ENCODE data around the gene MROH8.

MROH8 gene

DNA sequence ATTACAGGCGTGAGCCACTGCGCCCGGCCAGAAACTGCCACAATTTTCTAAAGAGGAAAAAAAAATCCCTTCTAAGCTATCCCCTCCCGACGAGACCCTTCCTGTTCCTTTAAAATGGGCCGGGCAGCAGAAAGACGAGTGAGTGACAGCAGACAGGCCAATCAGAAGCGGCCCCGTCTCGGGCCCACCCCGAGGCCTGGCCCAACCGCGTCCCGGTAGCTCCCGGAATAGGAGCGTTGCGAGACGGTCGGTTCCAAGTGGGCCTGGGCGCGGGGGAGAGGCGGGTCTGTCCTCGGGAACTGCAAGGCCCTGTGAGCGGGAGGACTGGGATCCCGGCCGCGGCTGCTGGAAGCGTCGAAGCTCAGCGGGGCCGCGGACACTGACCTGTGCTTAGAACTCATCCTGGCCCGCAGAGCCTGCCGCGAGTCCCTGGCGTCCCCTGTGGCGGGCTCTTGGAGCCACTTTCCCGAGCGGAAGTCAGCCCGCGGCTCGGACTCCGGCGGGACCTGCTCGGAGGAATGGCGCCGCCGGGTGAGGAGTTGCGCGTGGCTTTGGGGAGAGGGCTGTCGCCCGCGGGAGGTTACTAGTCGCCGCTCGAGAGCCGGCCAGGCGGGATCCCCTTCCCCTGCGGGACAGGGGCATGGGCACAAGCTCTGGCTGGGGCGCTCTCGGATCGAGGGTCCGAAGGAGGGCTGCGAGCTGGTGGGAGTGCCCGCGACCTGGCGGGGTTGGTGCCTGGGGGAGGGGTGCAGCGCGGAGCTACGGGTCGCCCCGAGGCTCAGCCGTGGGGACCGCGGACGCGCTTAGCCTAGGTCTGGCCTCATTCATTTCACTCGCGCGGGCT lies at the start of gene MROH8, which contains the start of gene RPN2:
Gene MROH8, minus strand, starts transcription at position 710 of the 844 bp plus-strand sequence.
Gene RPN2, plus strand, starts transcription at position 492 of the 844 bp plus-strand sequence. Its CDS starts 27 bp downstream, at position 519.
- DNase-seq (ENCODE audit: low read depth in 1 of 2, low spot score in 1 of 2): peak; percentile 90 to 92

DNA sequence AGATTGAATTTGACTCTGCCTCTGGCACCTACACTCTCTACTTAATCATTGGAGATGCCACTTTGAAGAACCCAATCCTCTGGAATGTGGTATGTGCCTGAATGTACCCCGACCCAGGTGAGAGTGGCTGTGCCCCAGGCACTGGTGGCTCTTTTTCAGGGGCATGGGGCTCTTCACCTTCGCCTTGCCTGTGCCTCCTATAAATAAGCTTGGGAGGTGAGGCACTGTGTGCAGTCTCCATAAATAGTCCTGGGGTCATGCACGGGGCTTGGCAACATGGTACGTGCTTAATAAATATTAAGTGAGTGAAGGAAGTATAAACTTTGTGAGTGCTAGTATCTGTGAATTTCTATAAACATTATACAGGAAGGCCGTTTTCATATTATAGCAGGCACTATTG lies 49.3 kb upstream of the MROH8 start:
- DNase-seq (ENCODE audit: low read depth in 1 of 2, low spot score in 1 of 2): no peak

DNA sequence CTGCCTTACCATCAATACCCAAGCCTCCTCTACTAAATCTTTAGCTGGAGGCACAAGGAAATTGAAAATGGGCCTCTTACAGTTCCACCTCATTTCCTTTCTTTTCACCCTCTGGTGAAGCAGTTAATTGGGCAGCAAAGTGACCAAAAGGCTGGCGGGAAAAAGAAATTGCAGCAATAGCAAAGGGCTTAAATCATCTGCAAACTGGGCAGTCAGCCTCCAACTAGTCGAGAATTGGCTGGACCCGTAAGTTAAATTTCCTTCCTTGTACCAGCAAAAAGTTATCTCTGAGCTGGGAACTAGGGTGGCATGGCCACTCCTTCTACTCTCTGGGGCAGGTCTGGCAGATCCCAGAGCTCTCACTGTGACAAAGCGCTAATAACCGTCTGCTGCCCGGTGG lies 48.7 kb upstream of the MROH8 start:
- DNase-seq (ENCODE audit: low read depth in 1 of 2, low spot score in 1 of 2): no peak

DNA sequence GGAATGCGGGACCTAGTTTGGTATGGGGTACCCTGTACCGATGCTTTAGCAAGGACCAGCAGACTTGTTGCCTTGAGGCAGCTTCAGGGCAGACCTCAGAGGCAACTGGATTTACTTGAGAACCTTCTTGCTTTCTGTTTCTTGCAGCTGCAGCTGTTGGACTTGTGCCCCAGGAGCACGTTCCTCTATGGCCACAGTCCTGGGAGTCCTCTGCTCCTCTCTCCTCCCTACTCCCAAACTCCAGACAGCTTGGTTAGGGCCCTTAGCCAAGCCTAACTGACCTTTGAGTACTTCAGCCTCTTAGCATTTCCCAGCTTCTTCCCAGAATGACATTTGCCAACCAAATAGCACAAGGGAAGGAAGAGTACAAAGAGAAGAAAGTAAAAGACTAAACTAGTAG lies 47.5 kb upstream of the MROH8 start:
- no peak for DNase-seq (ENCODE audit: low read depth in 1 of 2, low spot score in 1 of 2)

DNA sequence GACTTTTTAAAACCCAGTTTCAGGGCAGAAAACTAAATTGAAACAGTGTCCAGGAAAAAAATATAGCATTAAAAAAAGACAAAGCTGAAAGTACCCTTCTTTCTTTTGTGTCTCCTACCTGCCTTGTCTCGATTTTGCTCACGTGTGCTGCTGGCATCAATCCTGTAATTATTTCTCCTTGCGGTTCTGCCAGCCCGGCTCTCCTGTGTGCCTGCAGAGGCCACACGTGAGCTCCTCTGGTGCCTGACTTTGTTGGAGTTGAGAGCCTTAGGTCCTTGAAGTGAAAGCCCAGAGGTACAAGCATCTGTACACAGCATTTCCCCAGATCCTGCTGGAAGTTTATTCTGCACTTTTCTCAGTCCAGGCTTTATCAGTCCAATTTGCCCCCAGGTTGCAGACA lies 45.8 kb upstream of the MROH8 start:
- no peak for DNase-seq (ENCODE audit: low read depth in 1 of 2, low spot score in 1 of 2)

DNA sequence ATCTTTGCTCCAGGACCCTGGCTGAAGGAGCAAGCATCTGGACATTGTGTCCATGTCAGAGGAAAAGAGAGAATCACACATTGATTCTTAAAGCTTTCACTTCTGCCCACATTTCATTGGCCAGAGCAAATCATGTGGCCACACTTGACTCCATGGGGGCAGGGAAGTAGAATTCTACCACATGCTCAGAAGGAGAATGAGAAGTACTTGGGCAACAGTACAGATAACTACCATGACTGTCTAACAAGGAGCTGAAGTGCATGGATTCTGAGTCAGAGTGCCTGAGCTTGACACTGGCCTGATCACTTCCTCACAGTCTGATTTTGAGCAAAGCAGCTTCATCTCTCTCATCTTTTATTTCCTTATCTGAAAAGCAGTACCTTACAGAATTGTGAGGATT lies 43.7 kb upstream of the MROH8 start:
- DNase-seq (ENCODE audit: low read depth in 1 of 2, low spot score in 1 of 2): no peak

DNA sequence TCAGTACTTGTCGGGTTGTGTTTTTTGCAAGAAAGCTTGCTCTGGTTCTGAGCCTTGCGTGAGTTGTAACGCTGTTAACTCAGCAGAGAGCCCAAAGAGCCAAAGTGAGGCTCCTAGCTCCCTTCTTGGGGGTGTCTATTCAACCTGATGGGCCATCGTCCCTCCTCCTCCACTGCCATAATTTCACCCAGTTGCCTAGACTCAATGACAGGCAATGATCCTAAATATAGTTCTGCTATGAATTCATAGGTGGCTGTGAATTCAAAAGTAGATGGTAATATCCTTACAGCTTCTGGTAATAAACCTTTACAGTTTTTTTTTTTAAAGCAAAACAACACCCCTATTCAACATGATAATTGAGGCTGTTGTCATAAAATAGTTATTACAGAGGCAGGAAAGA lies 42.7 kb upstream of the MROH8 start:
- no peak for DNase-seq (ENCODE audit: low read depth in 1 of 2, low spot score in 1 of 2)

DNA sequence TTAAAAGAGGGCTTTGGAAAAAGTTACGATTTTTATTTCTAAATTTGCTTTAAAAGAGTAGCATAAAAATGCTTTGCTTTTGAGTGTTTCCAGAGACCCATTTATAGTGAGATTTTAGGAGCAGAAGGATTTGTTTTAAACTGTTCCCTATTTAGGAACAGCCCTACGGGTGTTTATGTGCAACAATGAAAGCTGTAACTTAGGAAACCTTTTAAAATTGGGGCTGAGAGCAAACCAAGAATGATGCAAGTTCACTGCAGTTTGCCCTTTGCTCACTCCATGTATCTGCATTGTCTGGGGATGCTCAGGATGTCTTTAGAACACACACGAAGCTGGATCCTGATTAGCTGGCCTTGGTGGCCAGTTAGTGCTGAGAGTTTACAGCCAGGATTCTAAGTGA lies 41.4 kb upstream of the MROH8 start:
- DNase-seq (ENCODE audit: low read depth in 1 of 2, low spot score in 1 of 2): no peak

DNA sequence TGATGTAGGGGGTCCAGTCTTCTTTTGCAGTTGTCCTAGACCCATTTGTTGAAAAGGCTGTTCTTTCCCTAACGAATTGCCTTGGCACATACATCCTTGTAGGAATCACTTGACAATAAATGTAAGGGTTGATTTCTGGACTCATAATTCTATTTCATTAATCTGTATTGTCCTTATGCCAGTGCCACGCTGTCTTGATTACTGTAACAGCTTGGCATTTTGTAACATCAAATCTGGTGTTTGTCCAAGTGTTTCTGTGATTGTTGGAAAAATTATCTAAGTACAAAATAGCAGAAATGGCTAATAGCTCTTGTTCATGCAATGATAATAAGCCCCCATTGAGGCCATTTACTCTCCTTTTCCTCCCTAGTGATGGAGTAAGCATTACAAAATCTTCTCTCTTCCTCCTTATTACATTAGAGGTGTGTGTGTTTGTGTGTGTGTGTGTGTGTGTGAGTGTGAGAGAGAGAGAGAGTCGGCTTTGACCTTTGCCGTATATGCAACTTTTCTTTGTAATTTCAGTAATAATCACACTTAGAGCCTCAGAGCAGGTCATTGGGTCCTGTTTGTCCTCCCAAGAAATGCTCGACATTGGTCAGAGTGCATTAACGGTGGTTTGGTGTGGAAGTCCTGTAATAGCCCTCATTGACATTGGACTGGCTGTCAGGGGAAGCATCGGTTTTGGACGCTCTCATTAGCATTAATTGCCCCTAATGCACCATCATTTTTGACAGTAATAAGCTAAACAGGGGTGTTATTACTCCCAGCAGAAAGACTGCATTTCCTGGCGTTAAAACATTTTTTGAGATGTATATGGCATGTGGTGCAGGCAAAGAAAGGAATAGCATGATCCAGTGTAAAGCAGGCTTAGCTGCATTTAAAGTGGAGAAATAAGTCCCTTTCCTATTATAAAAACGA lies 40.7 kb upstream of the MROH8 start:
- no peak for DNase-seq (ENCODE audit: low read depth in 1 of 2, low spot score in 1 of 2)

DNA sequence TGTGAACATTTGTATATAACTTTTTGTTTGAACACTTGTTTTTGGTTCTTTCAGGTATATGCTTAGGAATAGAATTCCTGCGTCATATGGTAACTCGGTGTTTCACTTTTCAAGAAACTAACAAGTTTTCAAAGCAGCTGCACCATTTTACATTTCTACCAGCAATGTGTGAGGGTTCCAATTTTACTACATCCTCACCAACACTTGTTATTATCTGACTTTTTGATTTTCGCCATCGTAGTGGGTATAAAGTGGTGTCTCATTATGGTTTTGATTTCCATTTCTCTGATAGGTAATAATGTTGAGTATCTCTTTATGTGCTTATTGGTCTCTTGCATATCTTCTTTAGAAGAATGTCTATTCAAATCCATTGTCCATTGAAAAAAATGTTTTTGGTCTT lies 39.6 kb upstream of the MROH8 start:
- no peak for DNase-seq (ENCODE audit: low read depth in 1 of 2, low spot score in 1 of 2)

DNA sequence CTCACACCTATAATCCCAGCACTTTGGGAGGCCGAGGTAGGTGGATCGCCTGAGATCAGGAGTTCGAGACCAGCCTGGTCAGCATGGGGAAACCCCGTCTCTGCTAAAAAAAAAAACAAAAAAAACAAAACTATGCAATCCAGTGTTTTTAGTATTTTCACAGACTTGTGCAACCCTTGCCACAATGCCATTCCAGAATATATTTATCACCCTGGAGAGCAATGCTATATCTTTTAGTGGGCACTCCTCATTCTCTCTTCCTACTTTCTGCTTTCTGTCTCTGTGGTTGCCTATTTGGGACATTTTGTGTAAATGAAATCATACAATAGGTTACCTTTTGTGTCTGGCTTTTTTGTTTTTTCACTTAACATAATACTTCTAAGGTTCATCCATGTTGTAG lies 39.1 kb upstream of the MROH8 start:
- DNase-seq (ENCODE audit: low read depth in 1 of 2, low spot score in 1 of 2): no peak

DNA sequence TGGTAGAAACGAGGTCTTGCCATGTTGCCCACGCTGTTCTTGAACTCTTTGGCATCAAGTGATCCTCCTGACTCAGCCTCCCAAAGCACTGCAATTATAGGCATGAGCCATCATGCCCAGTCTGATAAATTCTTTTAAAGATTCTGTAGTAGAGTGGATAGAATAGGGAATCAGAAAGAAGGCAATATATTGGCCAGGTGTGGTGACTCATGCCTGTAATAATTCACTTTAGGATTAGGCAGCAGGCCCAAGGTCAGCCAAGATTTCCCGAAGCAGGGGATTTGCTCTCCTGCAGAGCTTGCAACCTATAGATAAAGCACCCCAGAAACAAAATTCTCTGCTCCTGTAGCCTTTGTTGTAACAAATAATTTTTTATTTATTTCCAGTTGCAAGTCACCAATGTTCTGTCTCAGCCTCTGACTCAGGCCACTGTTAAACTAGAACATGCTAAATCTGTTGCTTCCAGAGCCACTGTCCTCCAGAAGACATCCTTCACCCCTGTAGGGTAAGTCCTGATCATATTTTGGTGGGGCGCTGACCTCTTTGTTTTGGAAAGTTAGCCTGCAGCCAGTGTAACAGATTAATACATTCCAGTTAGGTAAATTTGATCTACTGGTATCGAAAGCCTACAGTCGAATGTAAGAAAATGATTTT lies 30.4 kb upstream of the MROH8 start:
- DNase-seq (ENCODE audit: low read depth in 1 of 2, low spot score in 1 of 2): no peak

DNA sequence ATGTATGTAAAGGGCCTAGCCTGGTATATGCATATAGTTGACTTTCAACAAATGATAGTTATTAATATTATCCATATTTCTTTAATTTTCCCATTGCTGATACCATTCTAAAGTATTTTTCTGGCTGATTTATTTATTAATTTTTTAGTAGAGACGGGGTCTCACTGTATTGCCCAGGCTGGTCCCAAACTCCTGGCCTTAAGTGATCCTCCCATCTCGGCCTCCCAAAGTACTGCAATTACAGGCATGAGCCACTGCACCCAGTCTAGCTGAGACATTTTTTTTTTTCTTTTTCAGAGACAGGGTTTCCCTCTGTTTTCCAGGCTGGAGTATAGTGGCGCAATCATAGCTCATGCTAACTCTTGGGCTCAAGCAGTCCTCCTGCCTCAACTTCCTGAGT lies 29.8 kb upstream of the MROH8 start:
- DNase-seq (ENCODE audit: low read depth in 1 of 2, low spot score in 1 of 2): no peak

DNA sequence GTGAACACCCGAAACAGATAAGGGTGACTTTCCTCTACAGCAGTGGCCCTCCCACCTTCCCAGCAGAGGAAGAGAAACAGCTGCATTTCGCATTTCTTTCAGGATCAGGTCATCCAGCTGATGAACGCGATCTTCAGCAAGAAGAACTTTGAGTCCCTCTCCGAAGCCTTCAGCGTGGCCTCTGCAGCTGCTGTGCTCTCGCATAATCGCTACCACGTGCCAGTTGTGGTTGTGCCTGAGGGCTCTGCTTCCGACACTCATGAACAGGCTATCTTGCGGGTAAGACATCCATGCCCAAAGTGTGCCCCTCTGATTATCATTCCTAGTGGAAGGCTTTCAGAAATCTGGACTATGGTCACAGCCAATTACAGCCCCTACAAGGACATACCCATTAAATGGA lies 27.8 kb upstream of the MROH8 start:
- no peak for DNase-seq (ENCODE audit: low read depth in 1 of 2, low spot score in 1 of 2)

DNA sequence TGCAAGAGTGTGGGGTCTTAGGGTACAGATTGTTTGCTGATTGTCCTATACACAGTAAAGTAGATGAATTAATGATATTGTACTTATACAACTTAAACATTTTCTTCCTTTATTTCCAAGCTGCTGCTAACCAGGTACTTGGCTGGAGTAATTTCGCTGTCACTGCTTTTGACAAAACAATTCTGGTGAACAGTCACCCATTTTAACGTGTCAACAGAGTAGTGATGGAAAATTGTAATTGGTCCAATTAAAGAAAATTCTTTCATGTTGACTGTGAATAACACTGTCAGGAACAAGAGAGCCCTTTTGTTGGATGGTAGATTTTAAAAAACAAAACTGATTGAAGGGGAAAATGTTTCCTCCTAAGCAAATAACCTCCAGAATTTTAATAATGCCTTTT lies 26.4 kb upstream of the MROH8 start:
- DNase-seq (ENCODE audit: low read depth in 1 of 2, low spot score in 1 of 2): no peak

DNA sequence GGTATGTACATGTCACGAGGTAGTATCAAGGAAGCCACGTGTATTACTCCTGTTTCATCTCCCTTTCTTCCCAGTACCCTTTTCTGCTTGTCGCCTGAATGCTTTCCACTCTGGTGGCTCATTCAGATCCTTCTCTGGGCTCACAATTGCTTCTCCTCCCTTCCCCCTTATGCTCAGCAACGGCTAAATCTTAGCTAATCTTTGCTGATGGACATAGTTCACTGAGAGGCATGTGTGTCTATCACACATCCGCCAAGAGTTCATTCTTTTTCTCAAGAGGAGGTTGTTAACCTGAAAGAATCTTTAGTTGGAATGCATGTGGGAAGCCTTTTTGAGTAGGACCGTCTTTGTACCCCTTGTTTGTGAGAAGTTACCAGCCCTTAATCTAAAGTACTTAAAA lies 25.8 kb upstream of the MROH8 start:
- no peak for DNase-seq (ENCODE audit: low read depth in 1 of 2, low spot score in 1 of 2)

DNA sequence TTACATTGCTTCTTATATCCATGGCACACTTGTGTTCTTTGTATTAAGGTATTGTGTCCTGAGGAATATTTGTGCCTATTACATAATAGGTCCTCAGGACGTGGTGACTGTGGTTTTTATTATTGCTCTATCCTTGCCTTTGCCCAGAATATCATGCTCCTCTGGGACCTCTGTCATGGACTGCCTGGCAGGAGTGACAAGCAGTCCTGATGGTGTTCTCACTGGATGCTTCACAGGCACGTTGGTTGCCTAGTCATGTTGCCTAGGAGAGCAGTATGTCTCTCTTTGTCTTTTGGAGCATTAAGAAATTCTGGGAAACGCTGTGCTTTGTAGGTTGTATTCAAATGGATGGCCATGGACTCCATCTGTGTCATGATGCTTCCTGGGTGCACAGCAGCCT lies 24.7 kb upstream of the MROH8 start:
- no peak for DNase-seq (ENCODE audit: low read depth in 1 of 2, low spot score in 1 of 2)

DNA sequence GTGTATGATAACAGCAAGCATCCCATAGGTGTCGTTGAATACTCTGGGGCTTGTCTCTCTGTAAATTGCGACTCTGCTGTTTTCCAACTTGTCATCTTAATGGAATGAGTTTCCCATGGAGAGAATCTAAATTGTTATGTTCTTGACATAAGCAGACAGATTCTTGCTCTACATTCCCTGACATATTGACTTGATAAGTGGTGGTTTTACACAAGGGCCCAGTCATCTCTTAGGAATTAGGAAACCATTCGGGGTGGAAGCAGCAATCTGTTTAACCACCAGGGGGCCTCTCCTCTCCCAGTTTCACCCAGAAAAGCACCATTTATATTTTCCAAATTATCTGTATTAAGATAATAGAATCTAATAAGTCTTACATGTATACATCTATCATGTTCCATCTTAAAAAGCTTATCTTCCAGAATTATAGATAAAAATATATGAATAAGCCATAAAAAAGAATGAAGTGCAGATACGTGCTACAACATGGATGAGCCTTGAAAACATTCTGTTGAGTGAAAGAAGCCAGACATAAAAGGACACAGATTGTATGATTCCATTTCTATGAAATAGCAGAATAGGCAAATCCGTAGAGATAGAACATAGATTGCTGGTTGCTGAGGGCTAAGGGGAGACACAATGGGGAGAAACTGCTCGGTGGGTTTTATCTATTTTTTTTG lies 23.1 kb upstream of the MROH8 start:
- DNase-seq (ENCODE audit: low read depth in 1 of 2, low spot score in 1 of 2): no peak

DNA sequence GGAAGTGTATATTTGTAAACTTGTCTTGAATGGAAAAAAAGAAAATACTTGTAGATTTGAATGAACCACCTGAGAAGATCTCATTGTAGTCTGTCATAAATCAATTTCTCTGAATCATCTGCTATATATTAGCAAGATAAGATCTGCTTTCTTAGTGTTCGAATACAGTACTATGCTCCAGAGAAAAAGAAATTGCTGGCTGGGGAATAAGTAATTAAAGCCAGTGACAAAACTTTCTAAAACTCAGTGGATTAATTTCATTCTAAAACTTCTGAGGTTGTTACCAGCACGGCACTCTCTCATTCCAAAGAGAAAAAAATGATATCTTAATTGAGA lies 22.4 kb upstream of the MROH8 start:
- no peak for DNase-seq (ENCODE audit: low read depth in 1 of 2, low spot score in 1 of 2)

DNA sequence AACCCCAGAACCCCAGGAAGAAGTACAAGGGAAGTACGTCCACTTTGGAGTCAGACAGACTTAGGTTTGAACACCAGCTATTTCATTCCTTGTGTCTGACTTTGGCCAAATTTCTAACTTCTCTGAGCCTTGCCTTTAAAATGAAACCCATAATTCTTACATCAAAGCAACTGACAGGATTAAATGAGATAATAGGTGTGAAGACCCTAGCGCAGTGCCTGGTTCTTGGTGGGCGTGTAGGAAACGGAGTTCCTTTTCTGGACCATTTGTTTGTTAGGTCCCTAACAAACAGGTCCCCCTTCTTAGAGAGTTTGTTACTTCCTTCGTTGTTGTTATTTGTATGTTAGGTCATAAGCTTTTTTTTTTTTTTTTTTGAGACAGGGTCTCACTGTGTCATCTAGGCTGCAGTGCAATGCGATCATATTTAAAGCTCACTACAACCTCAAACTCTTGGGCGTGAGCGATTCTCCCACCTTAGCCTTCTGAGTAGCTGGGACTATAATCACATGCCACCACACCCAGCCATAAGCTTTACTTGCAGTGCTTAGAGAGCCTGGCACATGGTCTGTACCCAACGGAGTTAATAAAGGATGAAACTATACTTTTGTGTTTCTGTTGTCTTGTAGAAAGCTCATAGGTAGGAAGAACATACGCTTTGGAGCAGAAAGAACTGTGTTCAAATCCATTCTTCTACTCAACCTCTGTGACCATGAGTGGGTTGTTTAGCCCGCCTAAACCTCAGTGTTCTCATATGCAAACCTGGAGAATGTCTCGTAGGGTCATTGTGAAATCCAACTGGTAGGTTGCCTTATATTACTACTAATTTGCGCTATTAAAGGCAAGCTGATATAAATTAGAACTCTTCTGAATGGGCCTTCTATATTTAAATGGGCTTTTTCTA lies 21.8 kb upstream of the MROH8 start:
- no peak for DNase-seq (ENCODE audit: low read depth in 1 of 2, low spot score in 1 of 2)

Measured in activated T-helper 1 cell treated with anti-CD3 and anti-CD28 coated beads, Interleukin-2, amount 50 U/mL, for 16 hours (primary cell).